SK-N-SH (cell line): ENCODE data around the gene NCBP3. TPM values are rescaled to one million over a fixed set of nuclear protein-coding genes. Genes with fewer than 3 reads are reported as not detected.

Experiments
- CTCF ChIA-PET: fragments of 300-600, 350-600 bp; formaldehyde crosslinking; extraction: SDS; loops from one replicate; lab custom pipeline; 2021; lab: Yijun Ruan, JAX
- POLR2A ChIA-PET: fragments of 350-600 bp; sonication (Branson Sonifier 250); formaldehyde crosslinking; extraction: SDS; loops from one replicate; lab custom pipeline; 2020; ENCODE audit warnings: antibody characterized with exemption, inconsistent platforms; lab: Yijun Ruan, JAX
- DNase-seq: peaks from one replicate; pipeline ENCODE4 v3.0.0; 2012
- H2AFZ ChIP-seq: fragments of 200-600 bp; sonication (generic); 2 replicates; pipeline ENCODE4 v1.8.1; 2016; ENCODE audit warnings: antibody characterized with exemption, mild to moderate bottlenecking, low read depth
- H3F3A ChIP-seq: fragments of 200-600 bp; sonication (generic); replicated peaks from 2 replicates; pipeline ENCODE3; 2016; ENCODE audit warnings: antibody characterized with exemption, mild to moderate bottlenecking; ENCODE audit not compliant: insufficient read depth
- H3K27ac ChIP-seq, 2 experiments: fragments of 200-500 bp in 1 of 2; fragments of 200-600 bp in 1 of 2; sonication (Bioruptor generic) in 1 of 2; sonication (generic), shearing (Covaris generic) in 1 of 2; 2 replicates each; pipeline versions ENCODE4 v1.5.1 to v1.6.1; 2014 to 2016; ENCODE audit warnings: low read depth in 2 of 2, inconsistent platforms in 1 of 2, low read length in 1 of 2, mild to moderate bottlenecking in 1 of 2, mixed read lengths in 1 of 2
- H3K27me3 ChIP-seq: fragments of 200-600 bp; sonication (generic), shearing (Covaris generic); 2 replicates; pipeline ENCODE4 v1.6.1; 2016; ENCODE audit warnings: mixed run types; ENCODE audit not compliant: insufficient read depth
- H3K36me3 ChIP-seq, 2 experiments: fragments of 200-500 bp in 1 of 2; fragments of 200-600 bp in 1 of 2; sonication (Bioruptor generic) in 1 of 2; sonication (generic) in 1 of 2; replicated peaks in 1 of 2; 2 replicates each; pipeline versions ENCODE3 to v1.5.1; 2014 to 2016; ENCODE audit warnings: low read length in 1 of 2, mild to moderate bottlenecking in 1 of 2; ENCODE audit not compliant: insufficient read depth in 2 of 2, control insufficient read depth in 1 of 2
- H3K4me1 ChIP-seq, 2 experiments: fragments of 200-500 bp in 1 of 2; fragments of 200-600 bp in 1 of 2; sonication (Bioruptor generic) in 1 of 2; sonication (generic), shearing (Covaris generic) in 1 of 2; 2 replicates each; pipeline versions ENCODE4 v1.5.1 to v1.6.1; 2014 to 2016; ENCODE audit warnings: low read depth in 1 of 2, low read length in 1 of 2, mixed run types in 1 of 2; ENCODE audit not compliant: insufficient read depth in 2 of 2, control insufficient read depth in 1 of 2
- H3K4me2 ChIP-seq: fragments of 200-600 bp; sonication (generic), shearing (Covaris generic); 2 replicates; pipeline ENCODE4 v1.6.1; 2017; ENCODE audit warnings: mixed run types
- H3K4me3 ChIP-seq, 2 experiments: fragments of 200-500 bp in 1 of 2; fragments of 200-600 bp in 1 of 2; sonication (Bioruptor generic) in 1 of 2; sonication (generic), shearing (Covaris generic) in 1 of 2; 2 replicates each; pipeline versions ENCODE4 v1.5.1 to v1.8.1; 2014 to 2016; ENCODE audit warnings: low read depth in 2 of 2, inconsistent platforms in 1 of 2, low read length in 1 of 2, mild to moderate bottlenecking in 1 of 2, mixed read lengths in 1 of 2, moderate library complexity in 1 of 2
- H3K79me2 ChIP-seq: fragments of 200-600 bp; sonication (generic); 2 replicates; pipeline ENCODE4 v1.8.1; 2017; ENCODE audit warnings: mild to moderate bottlenecking; ENCODE audit not compliant: insufficient read depth
- H3K9ac ChIP-seq: fragments of 200-600 bp; sonication (generic); 2 replicates; pipeline ENCODE4 v1.6.1; 2017; ENCODE audit warnings: mixed run types
- H3K9me2 ChIP-seq: fragments of 200-600 bp; sonication (generic); 2 replicates; pipeline ENCODE4 v1.6.1; 2017; ENCODE audit warnings: mixed run types
- H3K9me3 ChIP-seq: fragments of 200-600 bp; sonication (generic); 2 replicates; pipeline ENCODE4 v1.6.1; 2017; ENCODE audit warnings: mixed run types, mild to moderate bottlenecking, moderate library complexity
- H4K20me1 ChIP-seq: fragments of 200-600 bp; sonication (generic); 2 replicates; pipeline ENCODE4 v1.6.1; 2017; ENCODE audit warnings: mild to moderate bottlenecking, mixed run types; ENCODE audit not compliant: insufficient read depth
- CHD2 ChIP-seq: fragments of 150-350 bp; IDR thresholded peaks from 2 replicates; pipeline ENCODE4 v1.6.1; 2018; ENCODE audit warnings: low read length; ENCODE audit not compliant: partially characterized antibody
- EZH2phosphoT487 ChIP-seq: fragments of 200-600 bp; sonication (generic); IDR thresholded peaks from 2 replicates; pipeline ENCODE4 v1.6.1; 2017; ENCODE audit warnings: low read depth, mixed run types, mild to moderate bottlenecking, antibody characterized with exemption, moderate library complexity, borderline replicate concordance
- FOXJ3 ChIP-seq: sonication (generic); formaldehyde crosslinking; IDR thresholded peaks from 2 replicates; pipeline ENCODE4 v1.5.1; 2020; ENCODE audit warnings: mild to moderate bottlenecking, missing genetic modification reagents
- FOXM1 ChIP-seq: IDR thresholded peaks from 2 replicates; pipeline ENCODE4 v1.4.0; 2012; ENCODE audit warnings: low read depth, mild to moderate bottlenecking
- IRF3 ChIP-seq: fragments of 150-350 bp; IDR thresholded peaks from 2 replicates; pipeline ENCODE4 v1.6.1; 2016; ENCODE audit warnings: mild to moderate bottlenecking, low read depth, low read length
- MAX ChIP-seq: IDR thresholded peaks from 2 replicates; pipeline ENCODE4 v1.4.0; 2012; ENCODE audit warnings: low read depth
- MEF2A ChIP-seq: IDR thresholded peaks from 2 replicates; pipeline ENCODE4 v1.4.0; 2012; ENCODE audit warnings: low read depth, borderline replicate concordance
- NRF1 ChIP-seq: IDR thresholded peaks from 2 replicates; pipeline ENCODE4 v1.6.1; 2012; ENCODE audit warnings: low read depth, mild to moderate bottlenecking, low read length
- POLR2AphosphoS5 ChIP-seq: IDR thresholded peaks from 2 replicates; pipeline ENCODE4 v1.6.1; 2012; ENCODE audit warnings: low read depth, low read length
- RAD21 ChIP-seq: IDR thresholded peaks from 2 replicates; pipeline ENCODE4 v1.6.1; 2012; ENCODE audit warnings: mild to moderate bottlenecking, low read length
- RCOR1 ChIP-seq: fragments of 150-350 bp; IDR thresholded peaks from 2 replicates; pipeline ENCODE4 v1.6.1; 2017; ENCODE audit warnings: antibody characterized with exemption, low read length
- REST ChIP-seq: IDR thresholded peaks from 2 replicates; pipeline ENCODE4 v1.6.1; 2012; ENCODE audit warnings: mild to moderate bottlenecking, low read depth, low read length, moderate library complexity
- SMC3 ChIP-seq: IDR thresholded peaks from 2 replicates; pipeline ENCODE4 v1.6.1; 2012; ENCODE audit warnings: low read depth, low read length, improper control_type of control experiment
- TCF12 ChIP-seq: IDR thresholded peaks from 2 replicates; pipeline ENCODE4 v1.4.0; 2012
- TEAD4 ChIP-seq: IDR thresholded peaks from 2 replicates; pipeline ENCODE4 v1.4.0; 2012; ENCODE audit warnings: mild to moderate bottlenecking, borderline replicate concordance; ENCODE audit not compliant: insufficient read depth
- USF2 ChIP-seq: fragments of 150-350 bp; IDR thresholded peaks from 2 replicates; pipeline ENCODE4 v1.6.1; 2017; ENCODE audit warnings: antibody characterized with exemption, low read length, low read depth, borderline replicate concordance
- WGBS: methylation state at CpG from one replicate; pipeline ENCODE4 v1.1.6; 2017; ENCODE audit warnings: low lambda C conversion rate; 5-methylcytosine and 5-hydroxymethylcytosine counted together
- polyA plus RNA-seq, 3 experiments: library from polyadenylated mRNA; depleted of rRNA; stranded (reverse); fragments of >200 nt; gene quantifications; 2 replicates each; pipeline ENCODE4 v1.2.3, GENCODE V29; 2012

NCBP3 gene
- polyA plus RNA-seq, 1 of the 3 experiments (the other 2 are of a cell fraction) = 6.5 TPM

GRCh38 chr17:3875317-3875716 is 29.3 kb upstream of the NCBP3 start:
- H3K27ac ChIP-seq = no peak overlapping the region
- H3K9me3 ChIP-seq = no peaks in the 10 kb centered on the region
- CTCF ChIA-PET = no interaction called here
- H3K79me2 ChIP-seq = no peaks in the 10 kb centered on the region
- POLR2A ChIA-PET = no interaction called here
- no peak for TF ChIP-seq MEF2A
- no peak for TF ChIP-seq TEAD4
- TF ChIP-seq NRF1 = no peak
- TF ChIP-seq MAX = no peak
- no peak for TF ChIP-seq SMC3
- no peak for TF ChIP-seq TCF12
- no peak for TF ChIP-seq CHD2
- no peak for TF ChIP-seq REST
- TF ChIP-seq RCOR1 = no peak
- TF ChIP-seq EZH2phosphoT487 = no peak
- TF ChIP-seq POLR2AphosphoS5 = no peak
- TF ChIP-seq IRF3 = no peak
- TF ChIP-seq RAD21 = no peak
- H2AFZ ChIP-seq = no peak overlapping the region
- no peaks in the 10 kb centered on the region for H3K27me3 ChIP-seq
- no peaks in the 10 kb centered on the region for H3F3A ChIP-seq
- no peak overlapping the region for H3K4me3 ChIP-seq
- H3K4me1 ChIP-seq = peaks cover 0 to 21% of the 10 kb centered on the region in 2 experiments; a peak in 1 of 4 replicates
- no peak overlapping the region for H3K9ac ChIP-seq
- no peaks in the 10 kb centered on the region for H4K20me1 ChIP-seq
- no peak overlapping the region for H3K4me2 ChIP-seq
- no peak for DNase-seq
- peaks cover 0 to 6% of the 10 kb centered on the region in 2 experiments for H3K36me3 ChIP-seq
- no peaks in the 10 kb centered on the region for H3K9me2 ChIP-seq
- WGBS = 94% methylated on average over 7 of the region's 7 CpGs

GRCh38 chr17:3873862-3874261 is 27.8 kb upstream of the NCBP3 start:
- WGBS = 97% methylated on average over 10 of the region's 10 CpGs

More at GRCh38 chr17:3873862-3874261, 27.8 kb upstream of the NCBP3 start:
- H3F3A ChIP-seq = no peaks in the 10 kb centered on the region
- peaks cover 0 to 6% of the 10 kb centered on the region in 2 experiments; a peak in 1 of 4 replicates for H3K4me1 ChIP-seq
- H3K4me3 ChIP-seq = no peak overlapping the region
- no peak overlapping the region for H3K4me2 ChIP-seq
- no peaks in the 10 kb centered on the region for H3K9me2 ChIP-seq
- ChIA-PET POLR2A (no interaction called here), CTCF (interaction anchor here (0.8 kb wide), 1 partner anchor 11 kb away, joined by 3 read pairs; no protein-coding TSS in a partner anchor)
- H4K20me1 ChIP-seq = no peaks in the 10 kb centered on the region
- H3K9ac ChIP-seq = no peak overlapping the region
- H3K27me3 ChIP-seq = no peaks in the 10 kb centered on the region
- no peaks in the 10 kb centered on the region for H3K79me2 ChIP-seq
- peaks cover 0 to 6% of the 10 kb centered on the region in 2 experiments for H3K36me3 ChIP-seq
- DNase-seq = no peak
- H2AFZ ChIP-seq = no peak overlapping the region
- H3K27ac ChIP-seq = no peak overlapping the region
- H3K9me3 ChIP-seq = no peaks in the 10 kb centered on the region
- TF ChIP-seq MAX (no peak), FOXJ3 (CRISPR knock-in tag) (no peak), USF2 (no peak), REST (no peak), FOXM1 (no peak)
